ENCODE data around the gene KRTAP1-5.

DNA sequence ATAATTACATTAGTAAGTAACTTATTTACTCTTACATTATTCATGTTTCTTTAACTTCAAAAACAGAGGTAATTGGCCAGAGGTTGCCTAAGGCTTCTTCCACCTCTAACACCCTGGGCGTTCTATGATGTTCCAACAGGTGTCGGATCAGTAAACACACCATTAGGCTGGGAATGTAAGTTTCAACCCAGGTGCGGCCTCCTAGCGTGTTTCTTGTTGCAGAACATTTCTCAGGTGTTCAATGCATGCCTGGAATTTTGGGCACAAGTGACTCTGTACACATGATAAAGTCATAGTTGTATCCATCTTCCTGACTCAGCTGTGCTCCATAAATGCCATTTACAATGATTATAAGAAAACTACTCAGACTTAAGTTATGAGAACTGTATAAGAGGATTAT, 27.0 kb upstream of the KRTAP1-5 start:
- no peak for TF ChIP-seq CTCF (IDR thresholded peaks at IDR 0.05)
- TF ChIP-seq POLR2A (IDR thresholded peaks at IDR 0.05), result no peak

Measured in Peyer's patch (tissue), 4 donors.